GM23338 (cell line): ENCODE results near the gene ZSCAN18.

Experiments
- CREB1 ChIP-seq: fragments of 250-450 bp; sonication (Bioruptor Pico); IDR thresholded peaks from 2 replicates; pipeline ENCODE4 v1.5.0; 2020; ENCODE audit warnings: low read depth, mild to moderate bottlenecking, moderate library complexity
- EZH2 ChIP-seq: fragments of 200-600 bp; sonication (generic); IDR thresholded peaks from one replicate; pipeline ENCODE4 v1.8.0; 2017; ENCODE audit warnings: antibody characterized with exemption, mild to moderate bottlenecking, low read depth; ENCODE audit not compliant: unreplicated experiment
- EZH2phosphoT487 ChIP-seq: fragments of 200-600 bp; sonication (generic); IDR thresholded peaks from one replicate; pipeline ENCODE4 v1.8.1; 2018; ENCODE audit warnings: antibody characterized with exemption; ENCODE audit not compliant: unreplicated experiment
- JUNB ChIP-seq: IDR thresholded peaks from one replicate; pipeline ENCODE4 v1.6.1; 2016; ENCODE audit warnings: antibody characterized with exemption; ENCODE audit not compliant: unreplicated experiment
- NANOG ChIP-seq: IDR thresholded peaks from 2 replicates; pipeline ENCODE4 v1.6.1; 2016; ENCODE audit warnings: antibody characterized with exemption, borderline replicate concordance
- POLR2AphosphoS5 ChIP-seq: IDR thresholded peaks from 2 replicates; pipeline ENCODE4 v1.6.1; 2016; ENCODE audit warnings: antibody characterized with exemption, low read depth
- STAT1 ChIP-seq: IDR thresholded peaks from one replicate; pipeline ENCODE4 v1.6.1; 2016; ENCODE audit warnings: antibody characterized with exemption; ENCODE audit not compliant: unreplicated experiment
- ZNF114 ChIP-seq: fragments of 250-450 bp; sonication (Bioruptor Pico); IDR thresholded peaks from 2 replicates; pipeline ENCODE4 v1.5.0; 2020; ENCODE audit warnings: mild to moderate bottlenecking, moderate library complexity
- ZNF331 ChIP-seq: fragments of 250-450 bp; sonication (Bioruptor Pico); IDR thresholded peaks from 2 replicates; pipeline ENCODE4 v1.5.0; 2020; ENCODE audit warnings: low read depth, mild to moderate bottlenecking, moderate library complexity
- TF ChIP-seq, protein P1 (sequence below), 2 experiments: fragments of 200-600 bp in 1 of 2; sonication (generic) in 1 of 2; conservative IDR thresholded peaks; 2 replicates each; pipeline versions ENCODE4 v1.5.1 to v1.6.1; 2016 to 2017; ENCODE audit warnings: antibody characterized with exemption in 2 of 2, low read depth in 2 of 2, mild to moderate bottlenecking in 2 of 2, moderate library complexity in 1 of 2
- TF ChIP-seq, protein P2 (sequence below): IDR thresholded peaks from one replicate; pipeline ENCODE4 v1.6.1; 2018; ENCODE audit warnings: antibody characterized with exemption; ENCODE audit not compliant: unreplicated experiment

DNA sequence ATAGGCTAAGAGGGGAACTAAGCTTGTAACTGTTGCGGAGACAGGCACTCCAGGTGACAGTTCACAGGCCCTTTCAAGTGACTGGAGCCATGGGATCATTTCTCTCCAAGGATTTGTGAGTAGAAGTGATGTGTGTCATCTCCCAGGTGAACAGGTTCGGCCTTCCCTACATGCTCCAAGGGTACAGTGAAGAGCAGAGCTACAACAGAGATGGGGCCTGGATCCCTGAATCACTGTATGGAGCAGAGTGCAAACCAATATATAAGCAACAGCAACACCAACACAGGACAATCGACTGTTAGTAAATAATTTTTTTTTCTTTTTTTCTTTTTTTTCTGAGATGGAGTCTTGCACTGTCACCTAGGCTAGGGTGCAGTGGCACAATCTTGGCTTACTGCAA is 15.0 kb downstream of the ZSCAN18 start:
- TF ChIP-seq, protein P1, sequence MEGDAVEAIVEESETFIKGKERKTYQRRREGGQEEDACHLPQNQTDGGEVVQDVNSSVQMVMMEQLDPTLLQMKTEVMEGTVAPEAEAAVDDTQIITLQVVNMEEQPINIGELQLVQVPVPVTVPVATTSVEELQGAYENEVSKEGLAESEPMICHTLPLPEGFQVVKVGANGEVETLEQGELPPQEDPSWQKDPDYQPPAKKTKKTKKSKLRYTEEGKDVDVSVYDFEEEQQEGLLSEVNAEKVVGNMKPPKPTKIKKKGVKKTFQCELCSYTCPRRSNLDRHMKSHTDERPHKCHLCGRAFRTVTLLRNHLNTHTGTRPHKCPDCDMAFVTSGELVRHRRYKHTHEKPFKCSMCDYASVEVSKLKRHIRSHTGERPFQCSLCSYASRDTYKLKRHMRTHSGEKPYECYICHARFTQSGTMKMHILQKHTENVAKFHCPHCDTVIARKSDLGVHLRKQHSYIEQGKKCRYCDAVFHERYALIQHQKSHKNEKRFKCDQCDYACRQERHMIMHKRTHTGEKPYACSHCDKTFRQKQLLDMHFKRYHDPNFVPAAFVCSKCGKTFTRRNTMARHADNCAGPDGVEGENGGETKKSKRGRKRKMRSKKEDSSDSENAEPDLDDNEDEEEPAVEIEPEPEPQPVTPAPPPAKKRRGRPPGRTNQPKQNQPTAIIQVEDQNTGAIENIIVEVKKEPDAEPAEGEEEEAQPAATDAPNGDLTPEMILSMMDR (conservative IDR thresholded peaks at IDR 0.05; ENCODE audit: low read depth in 2 of 2), result no peak
- TF ChIP-seq STAT1 (no peak), POLR2AphosphoS5 (no peak), JUNB (no peak), EZH2phosphoT487 (no peak), EZH2 (no peak), CREB1 (CRISPR knock-in tag) (no peak), ZNF331 (no peak), NANOG (no peak), ZNF114 (CRISPR knock-in tag) (no peak)
- TF ChIP-seq, protein P2, sequence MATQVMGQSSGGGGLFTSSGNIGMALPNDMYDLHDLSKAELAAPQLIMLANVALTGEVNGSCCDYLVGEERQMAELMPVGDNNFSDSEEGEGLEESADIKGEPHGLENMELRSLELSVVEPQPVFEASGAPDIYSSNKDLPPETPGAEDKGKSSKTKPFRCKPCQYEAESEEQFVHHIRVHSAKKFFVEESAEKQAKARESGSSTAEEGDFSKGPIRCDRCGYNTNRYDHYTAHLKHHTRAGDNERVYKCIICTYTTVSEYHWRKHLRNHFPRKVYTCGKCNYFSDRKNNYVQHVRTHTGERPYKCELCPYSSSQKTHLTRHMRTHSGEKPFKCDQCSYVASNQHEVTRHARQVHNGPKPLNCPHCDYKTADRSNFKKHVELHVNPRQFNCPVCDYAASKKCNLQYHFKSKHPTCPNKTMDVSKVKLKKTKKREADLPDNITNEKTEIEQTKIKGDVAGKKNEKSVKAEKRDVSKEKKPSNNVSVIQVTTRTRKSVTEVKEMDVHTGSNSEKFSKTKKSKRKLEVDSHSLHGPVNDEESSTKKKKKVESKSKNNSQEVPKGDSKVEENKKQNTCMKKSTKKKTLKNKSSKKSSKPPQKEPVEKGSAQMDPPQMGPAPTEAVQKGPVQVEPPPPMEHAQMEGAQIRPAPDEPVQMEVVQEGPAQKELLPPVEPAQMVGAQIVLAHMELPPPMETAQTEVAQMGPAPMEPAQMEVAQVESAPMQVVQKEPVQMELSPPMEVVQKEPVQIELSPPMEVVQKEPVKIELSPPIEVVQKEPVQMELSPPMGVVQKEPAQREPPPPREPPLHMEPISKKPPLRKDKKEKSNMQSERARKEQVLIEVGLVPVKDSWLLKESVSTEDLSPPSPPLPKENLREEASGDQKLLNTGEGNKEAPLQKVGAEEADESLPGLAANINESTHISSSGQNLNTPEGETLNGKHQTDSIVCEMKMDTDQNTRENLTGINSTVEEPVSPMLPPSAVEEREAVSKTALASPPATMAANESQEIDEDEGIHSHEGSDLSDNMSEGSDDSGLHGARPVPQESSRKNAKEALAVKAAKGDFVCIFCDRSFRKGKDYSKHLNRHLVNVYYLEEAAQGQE, result no peak
